ENCODE measurements around the gene HRCT1.
"Not testable (repeated sequence)": the region's sequence is repeated elsewhere in the genome, so short reads cannot be mapped to it uniquely, and the experiment has no call there.

Gene HRCT1

GRCh38 chr9:35909687-35910612, 3.9 kb downstream of the HRCT1 start:
- H3K9ac ChIP-seq (ENCODE audit: low read length), result no peak overlapping the region
- peaks cover 16% of the 10 kb centered on the region for H3K4me1 ChIP-seq (ENCODE audit: control insufficient read depth, low read depth, low read length)
- no peaks in the 10 kb centered on the region for H3K9me3 ChIP-seq (ENCODE audit: control insufficient read depth, low read depth, low read length)
- H3K36me3 ChIP-seq (ENCODE audit: control insufficient read depth, low read depth, low read length), result no peaks in the 10 kb centered on the region
- no peak overlapping the region for H3K27ac ChIP-seq (ENCODE audit: low read length)
- no peak overlapping the region for H3K4me3 ChIP-seq (ENCODE audit: low read length)
- no peaks in the 10 kb centered on the region for H3K27me3 ChIP-seq (ENCODE audit: control insufficient read depth, insufficient read depth, low read length)

DNA sequence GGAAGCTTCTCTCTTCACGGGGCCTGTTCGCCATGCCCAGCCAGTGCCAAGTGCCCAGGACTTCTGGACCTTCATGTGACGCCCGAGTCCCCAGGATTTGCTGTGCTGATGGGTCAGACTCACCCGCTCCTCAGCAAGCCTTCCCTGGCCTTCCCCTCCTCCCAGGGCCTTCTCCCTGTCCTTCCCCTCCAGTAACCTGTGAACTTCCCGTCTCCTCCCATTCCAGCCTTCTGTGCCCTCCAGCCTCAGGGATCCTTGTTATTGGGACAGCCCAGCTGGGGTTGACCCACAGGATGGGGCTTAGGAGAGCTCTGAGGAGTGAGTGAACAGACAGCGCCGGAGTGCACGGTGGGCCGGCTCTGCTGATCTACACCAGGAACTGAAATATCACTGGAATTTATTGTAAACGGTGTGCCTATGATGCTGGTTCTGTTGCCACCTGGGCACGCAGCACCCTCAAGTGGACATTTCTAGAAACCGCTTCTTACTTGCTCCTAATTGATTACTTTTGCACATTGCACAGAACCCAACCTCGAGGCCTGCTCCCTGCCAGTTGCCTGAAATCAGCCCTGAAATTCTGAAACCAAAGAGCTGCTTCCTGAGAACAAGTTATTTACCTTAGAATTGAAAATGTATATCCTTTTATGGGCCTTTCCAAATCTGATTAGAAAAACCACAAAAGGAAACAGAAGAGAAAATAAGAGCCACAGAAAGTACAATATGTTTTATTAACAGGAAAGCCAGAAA, 4.8 kb downstream of the HRCT1 start:
- no peak overlapping the region for H3K9ac ChIP-seq (ENCODE audit: low read length)
- no peak overlapping the region for H3K4me3 ChIP-seq (ENCODE audit: low read length)
- no peaks in the 10 kb centered on the region for H3K9me3 ChIP-seq (ENCODE audit: control insufficient read depth, low read depth, low read length)
- H3K27ac ChIP-seq (ENCODE audit: low read length), result no peak overlapping the region
- peaks cover 16% of the 10 kb centered on the region for H3K4me1 ChIP-seq (ENCODE audit: control insufficient read depth, low read depth, low read length)
- H3K27me3 ChIP-seq (ENCODE audit: control insufficient read depth, insufficient read depth, low read length), result no peaks in the 10 kb centered on the region
- H3K36me3 ChIP-seq (ENCODE audit: control insufficient read depth, low read depth, low read length), result no peaks in the 10 kb centered on the region

- H3K27ac ChIP-seq (ENCODE audit: low read length), result no peak overlapping the region
- no peak overlapping the region for H3K9ac ChIP-seq (ENCODE audit: low read length)
- H3K4me3 ChIP-seq (ENCODE audit: low read length), result no peak overlapping the region
- no peaks in the 10 kb centered on the region for H3K36me3 ChIP-seq (ENCODE audit: control insufficient read depth, low read depth, low read length)
- no peaks in the 10 kb centered on the region for H3K27me3 ChIP-seq (ENCODE audit: control insufficient read depth, insufficient read depth, low read length)
- no peaks in the 10 kb centered on the region for H3K9me3 ChIP-seq (ENCODE audit: control insufficient read depth, low read depth, low read length)
- H3K4me1 ChIP-seq (ENCODE audit: control insufficient read depth, low read depth, low read length), result peaks cover 16% of the 10 kb centered on the region
Measured at GRCh38 chr9:35911690-35912089, 5.7 kb downstream of the HRCT1 start.

- H3K27ac ChIP-seq (ENCODE audit: low read length), result no peak overlapping the region
- no peaks in the 10 kb centered on the region for H3K27me3 ChIP-seq (ENCODE audit: control insufficient read depth, insufficient read depth, low read length)
- peaks cover 8% of the 10 kb centered on the region for H3K4me1 ChIP-seq (ENCODE audit: control insufficient read depth, low read depth, low read length)
- H3K9ac ChIP-seq (ENCODE audit: low read length), result no peak overlapping the region
- H3K4me3 ChIP-seq (ENCODE audit: low read length), result no peak overlapping the region
- no peaks in the 10 kb centered on the region for H3K36me3 ChIP-seq (ENCODE audit: control insufficient read depth, low read depth, low read length)
- no peaks in the 10 kb centered on the region for H3K9me3 ChIP-seq (ENCODE audit: control insufficient read depth, low read depth, low read length)
Measured at GRCh38 chr9:35912791-35913400, 6.9 kb downstream of the HRCT1 start.

GRCh38 chr9:35913429-35913828, 7.4 kb downstream of the HRCT1 start:
- H3K4me3 ChIP-seq (ENCODE audit: low read length); H3K36me3 ChIP-seq (ENCODE audit: control insufficient read depth, low read depth, low read length); H3K27ac ChIP-seq (ENCODE audit: low read length); H3K9ac ChIP-seq (ENCODE audit: low read length); H3K4me1 ChIP-seq (ENCODE audit: control insufficient read depth, low read depth, low read length); H3K9me3 ChIP-seq (ENCODE audit: control insufficient read depth, low read depth, low read length); H3K27me3 ChIP-seq (ENCODE audit: control insufficient read depth, insufficient read depth, low read length): not testable (repeated sequence)

DNA sequence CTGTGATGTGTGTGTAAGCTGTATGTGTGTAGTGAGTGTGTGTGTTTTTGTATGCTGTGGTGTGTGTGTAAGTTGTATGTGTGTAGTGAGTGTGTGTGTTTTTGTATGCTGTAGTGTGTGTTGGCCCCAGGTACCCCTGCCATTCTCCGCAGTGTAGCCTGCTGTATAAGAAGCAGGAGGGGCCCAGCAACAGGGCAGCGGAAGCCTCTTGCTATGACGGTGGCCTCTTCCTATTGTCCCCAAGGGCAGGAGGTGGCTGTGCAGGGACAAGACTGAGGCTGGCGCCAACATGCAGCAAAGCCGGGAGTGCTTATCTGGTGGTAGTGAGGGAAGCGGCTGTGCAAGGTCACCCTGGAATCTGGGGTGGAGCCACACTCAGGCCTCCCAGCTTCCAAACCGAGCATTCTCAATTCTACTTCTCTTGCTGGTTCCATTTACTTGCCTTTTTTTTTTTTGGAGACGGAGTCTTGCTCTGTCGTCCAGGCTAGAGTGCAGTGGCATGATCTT, 8.4 kb downstream of the HRCT1 start:
- Histone ChIP-seq H3K27me3 (ENCODE audit: control insufficient read depth, insufficient read depth, low read length) (no peaks in the 10 kb centered on the region), H3K9me3 (ENCODE audit: control insufficient read depth, low read depth, low read length) (no peaks in the 10 kb centered on the region), H3K36me3 (ENCODE audit: control insufficient read depth, low read depth, low read length) (no peaks in the 10 kb centered on the region), H3K4me1 (ENCODE audit: control insufficient read depth, low read depth, low read length) (no peaks in the 10 kb centered on the region), H3K4me3 (ENCODE audit: low read length) (no peak overlapping the region), H3K9ac (ENCODE audit: low read length) (no peak overlapping the region), H3K27ac (ENCODE audit: low read length) (no peak overlapping the region)

- H3K36me3 ChIP-seq (ENCODE audit: control insufficient read depth, low read depth, low read length), result no peaks in the 10 kb centered on the region
- no peak overlapping the region for H3K27ac ChIP-seq (ENCODE audit: low read length)
- H3K9ac ChIP-seq (ENCODE audit: low read length), result no peak overlapping the region
- no peaks in the 10 kb centered on the region for H3K4me1 ChIP-seq (ENCODE audit: control insufficient read depth, low read depth, low read length)
- H3K4me3 ChIP-seq (ENCODE audit: low read length), result no peak overlapping the region
- no peaks in the 10 kb centered on the region for H3K9me3 ChIP-seq (ENCODE audit: control insufficient read depth, low read depth, low read length)
- H3K27me3 ChIP-seq (ENCODE audit: control insufficient read depth, insufficient read depth, low read length), result no peaks in the 10 kb centered on the region
Measured at GRCh38 chr9:35915681-35916294, 9.8 kb downstream of the HRCT1 start.

GRCh38 chr9:35917261-35917660, 11.3 kb downstream of the HRCT1 start:
- H3K27ac ChIP-seq (ENCODE audit: low read length), result no peak overlapping the region
- H3K9me3 ChIP-seq (ENCODE audit: control insufficient read depth, low read depth, low read length), result no peaks in the 10 kb centered on the region
- H3K9ac ChIP-seq (ENCODE audit: low read length), result no peak overlapping the region
- no peaks in the 10 kb centered on the region for H3K27me3 ChIP-seq (ENCODE audit: control insufficient read depth, insufficient read depth, low read length)
- H3K36me3 ChIP-seq (ENCODE audit: control insufficient read depth, low read depth, low read length), result no peaks in the 10 kb centered on the region
- no peak overlapping the region for H3K4me3 ChIP-seq (ENCODE audit: low read length)
- H3K4me1 ChIP-seq (ENCODE audit: control insufficient read depth, low read depth, low read length), result no peaks in the 10 kb centered on the region

DNA sequence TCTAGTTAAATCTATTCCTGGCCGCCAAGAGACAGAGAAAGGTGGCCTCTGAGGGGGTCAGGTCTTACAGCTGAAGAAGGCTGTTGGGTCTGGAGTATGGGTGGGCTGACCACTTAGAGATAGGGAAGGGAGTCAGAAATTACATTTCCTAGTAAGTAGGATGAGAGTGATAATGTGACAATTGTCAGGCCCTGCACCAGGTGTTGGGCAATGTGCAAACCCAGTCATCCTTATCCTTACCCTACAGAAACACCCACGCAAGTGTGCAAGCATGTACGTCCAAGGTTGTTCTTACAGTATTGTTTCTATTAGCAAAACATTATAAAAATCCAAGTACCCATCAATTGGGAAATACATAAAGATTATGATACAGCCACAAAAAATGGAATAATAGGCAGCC, 12.8 kb downstream of the HRCT1 start:
- H3K36me3 ChIP-seq (ENCODE audit: control insufficient read depth, low read depth, low read length), result no peaks in the 10 kb centered on the region

GRCh38 chr9:35919212-35920008, 13.4 kb downstream of the HRCT1 start:
- Histone ChIP-seq H3K4me1 (ENCODE audit: control insufficient read depth, low read depth, low read length) (no peaks in the 10 kb centered on the region), H3K27ac (ENCODE audit: low read length) (no peak overlapping the region), H3K4me3 (ENCODE audit: low read length) (no peak overlapping the region), H3K9me3 (ENCODE audit: control insufficient read depth, low read depth, low read length) (no peaks in the 10 kb centered on the region), H3K9ac (ENCODE audit: low read length) (no peak overlapping the region), H3K36me3 (ENCODE audit: control insufficient read depth, low read depth, low read length) (no peaks in the 10 kb centered on the region), H3K27me3 (ENCODE audit: control insufficient read depth, insufficient read depth, low read length) (no peaks in the 10 kb centered on the region)

More for the DNA sequence above, 12.8 kb downstream of the HRCT1 start:
- H3K27ac ChIP-seq (ENCODE audit: low read length), result no peak overlapping the region
- no peak overlapping the region for H3K9ac ChIP-seq (ENCODE audit: low read length)
- no peaks in the 10 kb centered on the region for H3K4me1 ChIP-seq (ENCODE audit: control insufficient read depth, low read depth, low read length)
- no peaks in the 10 kb centered on the region for H3K9me3 ChIP-seq (ENCODE audit: control insufficient read depth, low read depth, low read length)
- no peak overlapping the region for H3K4me3 ChIP-seq (ENCODE audit: low read length)
- H3K27me3 ChIP-seq (ENCODE audit: control insufficient read depth, insufficient read depth, low read length), result no peaks in the 10 kb centered on the region
